K562 (cell line): ENCODE results near the gene RERE.

Experiments used
- FOSL1 ChIP-seq: fragments of 200-800 bp; sonication (Bioruptor generic); conservative IDR thresholded peaks from 2 replicates; pipeline ENCODE4 v1.6.1; 2016; ENCODE audit warnings: missing genetic modification characterization, missing compliant biosample characterization
- MAFK ChIP-seq: IDR thresholded peaks from 2 replicates; pipeline ENCODE4 v1.6.1; 2011; ENCODE audit warnings: low read length, improper control_type of control experiment

DNA sequence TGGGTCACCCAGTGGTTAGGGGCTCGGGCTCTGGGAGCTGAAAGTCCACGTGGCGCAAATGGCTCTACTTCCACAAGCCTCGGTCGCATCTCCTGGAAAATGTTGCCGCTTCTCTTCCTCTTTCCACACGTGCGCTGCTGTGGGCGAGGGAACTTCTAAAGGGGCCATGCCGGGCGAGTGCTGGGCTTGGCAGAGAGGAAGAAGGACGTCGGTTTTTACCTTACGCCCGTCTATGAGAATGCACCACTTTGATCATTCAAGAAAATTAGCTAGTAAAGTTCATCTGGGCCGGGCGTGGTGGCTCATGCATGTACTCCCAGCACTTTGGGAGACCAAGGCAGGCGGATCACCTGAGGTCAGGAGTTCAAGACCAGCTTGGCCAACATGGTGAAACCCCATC lies 489.2 kb downstream of the RERE start:
- TF ChIP-seq FOSL1 (tag) (no peak), MAFK (no peak)
